Endothelial cell (in vitro differentiated cells): Measurements from ENCODE around the gene RUFY4. TPM values are rescaled to one million over a fixed set of nuclear protein-coding genes. Genes with fewer than 3 reads are reported as not detected.

Source experiments
- DNase-seq: peaks from one replicate; pipeline ENCODE4 v3.0.0; 2021; ENCODE audit warnings: low spot score
- H3K27ac Mint-ChIP-seq: one replicate; pipeline ENCODE4 v1.8.0; 2021; ENCODE audit warnings: mixed read lengths, inconsistent platforms; ENCODE audit not compliant: unreplicated experiment
- H3K27me3 Mint-ChIP-seq: one replicate; pipeline ENCODE4 v1.8.0; 2021; ENCODE audit warnings: mild to moderate bottlenecking, moderate library complexity, mixed read lengths, inconsistent platforms; ENCODE audit not compliant: unreplicated experiment
- H3K36me3 Mint-ChIP-seq: one replicate; pipeline ENCODE4 v1.8.0; 2021; ENCODE audit warnings: mild to moderate bottlenecking, low read depth, mixed read lengths, inconsistent platforms; ENCODE audit not compliant: unreplicated experiment
- H3K4me1 Mint-ChIP-seq: one replicate; pipeline ENCODE4 v1.8.0; 2021; ENCODE audit warnings: mild to moderate bottlenecking, mixed read lengths, inconsistent platforms; ENCODE audit not compliant: unreplicated experiment
- H3K4me3 Mint-ChIP-seq: one replicate; pipeline ENCODE4 v1.8.0; 2021; ENCODE audit warnings: mild to moderate bottlenecking, mixed read lengths, inconsistent platforms; ENCODE audit not compliant: unreplicated experiment
- H3K9me3 Mint-ChIP-seq: one replicate; pipeline ENCODE4 v1.8.0; 2021; ENCODE audit warnings: mixed read lengths, inconsistent platforms; ENCODE audit not compliant: unreplicated experiment
- total RNA-seq: library from RNA; stranded (reverse); fragmentation: NEBNext Ultra II Directional; extraction: Animal tissue kit (Norgen Biotek cat#: 25700); gene quantifications from one replicate; pipeline ENCODE4 v1.2.1, GENCODE V29; 2021; ENCODE audit not compliant: unreplicated experiment
- TF ChIP-seq, protein P1 (sequence below): fragments of 200-600 bp; sonication (generic); IDR thresholded peaks from one replicate; pipeline ENCODE4 v1.5.0; 2021; ENCODE audit warnings: antibody characterized with exemption; ENCODE audit not compliant: unreplicated experiment

The RUFY4 gene
- total RNA-seq, 1 donor from 2014 or later = not detected

GRCh38 chr2:218021536-218022071, 47.4 kb upstream of the RUFY4 start:
- TF ChIP-seq, protein P1, sequence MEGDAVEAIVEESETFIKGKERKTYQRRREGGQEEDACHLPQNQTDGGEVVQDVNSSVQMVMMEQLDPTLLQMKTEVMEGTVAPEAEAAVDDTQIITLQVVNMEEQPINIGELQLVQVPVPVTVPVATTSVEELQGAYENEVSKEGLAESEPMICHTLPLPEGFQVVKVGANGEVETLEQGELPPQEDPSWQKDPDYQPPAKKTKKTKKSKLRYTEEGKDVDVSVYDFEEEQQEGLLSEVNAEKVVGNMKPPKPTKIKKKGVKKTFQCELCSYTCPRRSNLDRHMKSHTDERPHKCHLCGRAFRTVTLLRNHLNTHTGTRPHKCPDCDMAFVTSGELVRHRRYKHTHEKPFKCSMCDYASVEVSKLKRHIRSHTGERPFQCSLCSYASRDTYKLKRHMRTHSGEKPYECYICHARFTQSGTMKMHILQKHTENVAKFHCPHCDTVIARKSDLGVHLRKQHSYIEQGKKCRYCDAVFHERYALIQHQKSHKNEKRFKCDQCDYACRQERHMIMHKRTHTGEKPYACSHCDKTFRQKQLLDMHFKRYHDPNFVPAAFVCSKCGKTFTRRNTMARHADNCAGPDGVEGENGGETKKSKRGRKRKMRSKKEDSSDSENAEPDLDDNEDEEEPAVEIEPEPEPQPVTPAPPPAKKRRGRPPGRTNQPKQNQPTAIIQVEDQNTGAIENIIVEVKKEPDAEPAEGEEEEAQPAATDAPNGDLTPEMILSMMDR = no peak
- Mint-ChIP-seq H3K4me3 (no peak overlapping the region), H3K36me3 (no peaks in the 10 kb centered on the region), H3K27ac (no peak overlapping the region), H3K9me3 (no peaks in the 10 kb centered on the region), H3K27me3 (peaks cover 10% of the 10 kb centered on the region), H3K4me1 (peaks cover 42% of the 10 kb centered on the region)
- no peak for DNase-seq

- H3K36me3 Mint-ChIP-seq = no peaks in the 10 kb centered on the region
- H3K4me1 Mint-ChIP-seq = peaks cover 39% of the 10 kb centered on the region
- H3K27ac Mint-ChIP-seq = no peak overlapping the region
- H3K4me3 Mint-ChIP-seq = no peak overlapping the region
- no peak for DNase-seq
- TF ChIP-seq, protein P1 = no peak
- H3K27me3 Mint-ChIP-seq = peaks cover 17% of the 10 kb centered on the region
- H3K9me3 Mint-ChIP-seq = no peaks in the 10 kb centered on the region
Observed at GRCh38 chr2:218022131-218022850, 46.8 kb upstream of the RUFY4 start.

DNA sequence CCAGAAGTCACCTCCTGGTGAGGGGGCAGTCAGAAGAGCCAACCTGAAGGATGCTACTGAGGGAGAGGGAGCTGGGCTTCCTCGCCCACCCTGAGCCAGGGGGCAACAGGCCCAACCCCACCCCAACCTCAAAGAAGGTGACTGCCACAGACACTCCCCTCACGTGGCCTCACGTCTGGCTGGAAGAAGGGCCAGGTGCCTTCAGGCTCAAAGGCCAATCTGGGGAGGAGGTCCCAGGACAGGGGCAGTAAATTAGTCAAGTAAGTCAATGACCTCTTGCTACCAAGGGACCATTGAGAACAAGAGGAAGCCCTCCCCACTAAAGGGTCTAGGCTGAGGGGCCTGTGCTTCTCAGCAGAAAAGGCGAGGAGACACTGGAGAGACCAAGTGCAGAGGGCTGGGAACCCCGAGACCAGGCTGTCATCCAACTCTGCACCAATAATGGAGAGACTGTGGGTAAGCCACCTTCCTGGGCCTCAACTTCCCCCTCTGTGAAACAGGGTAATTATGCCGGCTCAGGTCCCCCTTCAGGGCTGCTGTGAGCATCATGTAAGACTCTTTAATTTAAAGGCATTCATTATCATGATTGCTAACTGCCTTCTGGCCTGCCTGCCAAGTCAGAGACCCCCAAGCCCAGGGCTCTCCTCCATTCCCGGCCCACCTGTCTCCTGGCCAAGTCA, 46.1 kb upstream of the RUFY4 start:
- H3K4me3 Mint-ChIP-seq = no peak overlapping the region
- H3K4me1 Mint-ChIP-seq = peaks cover 34% of the 10 kb centered on the region
- no peaks in the 10 kb centered on the region for H3K9me3 Mint-ChIP-seq
- H3K27ac Mint-ChIP-seq = no peak overlapping the region
- TF ChIP-seq, protein P1 = no peak
- H3K36me3 Mint-ChIP-seq = no peaks in the 10 kb centered on the region
- no peak for DNase-seq
- H3K27me3 Mint-ChIP-seq = peaks cover 19% of the 10 kb centered on the region

DNA sequence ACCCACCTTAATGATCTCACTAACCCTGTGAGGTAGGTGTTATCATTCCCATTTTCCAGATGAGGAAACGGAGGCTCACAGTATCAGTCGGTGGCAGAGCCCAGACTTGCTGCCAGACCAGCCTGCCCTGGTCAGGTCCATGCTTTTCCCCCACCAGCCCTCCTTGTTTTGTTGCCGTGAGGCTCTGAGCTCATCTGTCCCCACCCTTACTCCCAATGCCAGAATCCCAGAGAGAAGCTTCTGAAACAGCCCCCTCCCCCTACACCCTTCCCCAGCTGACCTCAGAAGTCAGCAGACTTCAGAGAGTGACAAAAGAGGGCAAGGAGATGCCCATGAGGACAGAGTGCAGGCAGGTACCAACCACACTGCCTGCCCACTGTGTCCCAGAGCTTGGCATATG, 45.4 kb upstream of the RUFY4 start:
- H3K27ac Mint-ChIP-seq = no peak overlapping the region
- H3K36me3 Mint-ChIP-seq = no peaks in the 10 kb centered on the region
- no peak overlapping the region for H3K4me3 Mint-ChIP-seq
- peaks cover 21% of the 10 kb centered on the region for H3K27me3 Mint-ChIP-seq
- H3K9me3 Mint-ChIP-seq = no peaks in the 10 kb centered on the region
- DNase-seq = no peak
- TF ChIP-seq, protein P1 = no peak
- H3K4me1 Mint-ChIP-seq = peaks cover 28% of the 10 kb centered on the region

- no peak overlapping the region for H3K4me3 Mint-ChIP-seq
- no peak overlapping the region for H3K27ac Mint-ChIP-seq
- no peaks in the 10 kb centered on the region for H3K9me3 Mint-ChIP-seq
- H3K4me1 Mint-ChIP-seq = peaks cover 22% of the 10 kb centered on the region
- no peaks in the 10 kb centered on the region for H3K36me3 Mint-ChIP-seq
- no peak for DNase-seq
- peaks cover 21% of the 10 kb centered on the region for H3K27me3 Mint-ChIP-seq
- TF ChIP-seq, protein P1 = no peak
Observed at GRCh38 chr2:218024336-218024735, 44.7 kb upstream of the RUFY4 start.
